ENCODE results near the gene LPO. TPM values are rescaled to one million over a fixed set of nuclear protein-coding genes. Genes with fewer than 3 reads are reported as not detected.
A peak's percentile ranks its signal among the peaks of the same experiment; 100 is the strongest.

The LPO gene
- total RNA-seq, 2 donors from 2014 or later, result 0.16 to 0.19 TPM

- no peak for ATAC-seq
Observed at GRCh38 chr17:58279016-58279711, 40.8 kb downstream of the LPO start.

GRCh38 chr17:58279736-58280479, 41.5 kb downstream of the LPO start:
- DNase-seq (ENCODE audit: low spot score in 2 of 2) (no peak), ATAC-seq (peak in 1 of 2 donors; percentile 33)
- H3K36me3 Mint-ChIP-seq, result no peaks in the 10 kb centered on the region
- H3K27ac Mint-ChIP-seq, result no peak overlapping the region
- no peaks in the 10 kb centered on the region for H3K9me3 Mint-ChIP-seq

More at GRCh38 chr17:58279016-58279711, 40.8 kb downstream of the LPO start:
- H3K9me3 Mint-ChIP-seq, result no peaks in the 10 kb centered on the region
- H3K27ac Mint-ChIP-seq, result no peak overlapping the region
- DNase-seq (ENCODE audit: low spot score in 2 of 2), result no peak
- no peaks in the 10 kb centered on the region for H3K36me3 Mint-ChIP-seq

GRCh38 chr17:58280480-58281217, 42.3 kb downstream of the LPO start, which contains the start of gene MPO:
MPO (minus strand) TSS chr17:58280935; CDS start chr17:58280758, 177 bp downstream.
- H3K36me3 Mint-ChIP-seq, result no peaks in the 10 kb centered on the region
- no peaks in the 10 kb centered on the region for H3K9me3 Mint-ChIP-seq
- H3K27ac Mint-ChIP-seq, result no peak within 1 kb of the TSS
- no peak for ATAC-seq
- no peak for DNase-seq (ENCODE audit: low spot score in 2 of 2)

- no peak for ATAC-seq
- Mint-ChIP-seq H3K36me3 (no peaks in the 10 kb centered on the region), H3K9me3 (no peaks in the 10 kb centered on the region), H3K27ac (no peak overlapping the region)
- no peak for DNase-seq (ENCODE audit: low spot score in 2 of 2)
Observed at GRCh38 chr17:58281511-58282011, 43.2 kb downstream of the LPO start.

- no peak overlapping the region for H3K27ac Mint-ChIP-seq
- no peaks in the 10 kb centered on the region for H3K9me3 Mint-ChIP-seq
- DNase-seq (ENCODE audit: low spot score in 2 of 2) (no peak), ATAC-seq (no peak)
- no peaks in the 10 kb centered on the region for H3K36me3 Mint-ChIP-seq
Observed at GRCh38 chr17:58282442-58282841, 44.1 kb downstream of the LPO start.

- Mint-ChIP-seq H3K27ac (peak overlapping the region in 1 of 2 donors; percentile 82), H3K36me3 (no peaks in the 10 kb centered on the region), H3K9me3 (no peaks in the 10 kb centered on the region)
- no peak for DNase-seq (ENCODE audit: low spot score in 2 of 2)
- no peak for ATAC-seq
Observed at GRCh38 chr17:58283674-58284612, 45.6 kb downstream of the LPO start.

GRCh38 chr17:58284613-58285421, 46.4 kb downstream of the LPO start:
- Mint-ChIP-seq H3K9me3 (no peaks in the 10 kb centered on the region), H3K27ac (peak overlapping the region in 1 of 2 donors; percentile 51), H3K36me3 (no peaks in the 10 kb centered on the region)
- DNase-seq (ENCODE audit: low spot score in 2 of 2) (no peak), ATAC-seq (no peak)

GRCh38 chr17:58285422-58285810, 47.0 kb downstream of the LPO start:
- Mint-ChIP-seq H3K9me3 (no peaks in the 10 kb centered on the region), H3K36me3 (no peaks in the 10 kb centered on the region), H3K27ac (no peak overlapping the region)
- no peak for DNase-seq (ENCODE audit: low spot score in 2 of 2)
- no peak for ATAC-seq

- no peak overlapping the region for H3K27ac Mint-ChIP-seq
- peak in 1 of 2 donors; percentile 3 for DNase-seq (ENCODE audit: low spot score in 2 of 2)
- no peaks in the 10 kb centered on the region for H3K36me3 Mint-ChIP-seq
- no peaks in the 10 kb centered on the region for H3K9me3 Mint-ChIP-seq
- ATAC-seq, result no peak
Observed at GRCh38 chr17:58289869-58290268, 51.5 kb downstream of the LPO start.

GRCh38 chr17:58291246-58291645, 52.9 kb downstream of the LPO start:
- Mint-ChIP-seq H3K27ac (no peak overlapping the region), H3K9me3 (no peaks in the 10 kb centered on the region), H3K36me3 (no peaks in the 10 kb centered on the region)
- DNase-seq (ENCODE audit: low spot score in 2 of 2) (no peak), ATAC-seq (no peak)

GRCh38 chr17:58294034-58294433, 55.6 kb downstream of the LPO start:
- Mint-ChIP-seq H3K27ac (no peak overlapping the region), H3K36me3 (no peaks in the 10 kb centered on the region)
- no peak for ATAC-seq

GRCh38 chr17:58300336-58300735, 62.0 kb downstream of the LPO start:
- no peak for ATAC-seq

More at GRCh38 chr17:58294034-58294433, 55.6 kb downstream of the LPO start:
- no peak for DNase-seq (ENCODE audit: low spot score in 2 of 2)
- no peaks in the 10 kb centered on the region for H3K9me3 Mint-ChIP-seq

GRCh38 chr17:58301504-58302150, 63.2 kb downstream of the LPO start:
- peak in 1 of 2 donors; percentile 51 for DNase-seq (ENCODE audit: low spot score in 2 of 2)
- Mint-ChIP-seq H3K9me3 (no peaks in the 10 kb centered on the region), H3K27ac (no peak overlapping the region), H3K36me3 (no peaks in the 10 kb centered on the region)
- ATAC-seq, result no peak

More at GRCh38 chr17:58300336-58300735, 62.0 kb downstream of the LPO start:
- no peaks in the 10 kb centered on the region for H3K9me3 Mint-ChIP-seq
- no peaks in the 10 kb centered on the region for H3K36me3 Mint-ChIP-seq
- H3K27ac Mint-ChIP-seq, result no peak overlapping the region
- DNase-seq (ENCODE audit: low spot score in 2 of 2), result peak in 1 of 2 donors; percentile 13

- DNase-seq (ENCODE audit: low spot score in 2 of 2) (peak in 1 of 2 donors; percentile 48), ATAC-seq (no peak)
- no peaks in the 10 kb centered on the region for H3K9me3 Mint-ChIP-seq
- peaks cover 0 to 2% of the 10 kb centered on the region in 2 donors for H3K36me3 Mint-ChIP-seq
- H3K27ac Mint-ChIP-seq, result peak overlapping the region in 1 of 2 donors; percentile 10
Observed at GRCh38 chr17:58302171-58302918, 64.0 kb downstream of the LPO start.
